HL-60 (cell line): ENCODE data around the gene GAGE12H.
"Not testable (repeated sequence)": the region's sequence is repeated elsewhere in the genome, so short reads cannot be mapped to it uniquely, and the experiment has no call there.

Source experiments
- POLR2AphosphoS5 ChIP-seq: IDR thresholded peaks from 2 replicates; pipeline ENCODE4 v1.6.1; 2012; ENCODE audit warnings: low read depth
- TF ChIP-seq, protein P1 (sequence below): IDR thresholded peaks from 2 replicates; pipeline ENCODE4 v1.6.1; 2012; ENCODE audit warnings: low read depth; ENCODE audit not compliant: insufficient replicate concordance

GRCh38 chrX:49590488-49590887, 10.7 kb downstream of the GAGE12H start:
- TF ChIP-seq POLR2AphosphoS5, result not testable (repeated sequence)
- TF ChIP-seq, protein P1, sequence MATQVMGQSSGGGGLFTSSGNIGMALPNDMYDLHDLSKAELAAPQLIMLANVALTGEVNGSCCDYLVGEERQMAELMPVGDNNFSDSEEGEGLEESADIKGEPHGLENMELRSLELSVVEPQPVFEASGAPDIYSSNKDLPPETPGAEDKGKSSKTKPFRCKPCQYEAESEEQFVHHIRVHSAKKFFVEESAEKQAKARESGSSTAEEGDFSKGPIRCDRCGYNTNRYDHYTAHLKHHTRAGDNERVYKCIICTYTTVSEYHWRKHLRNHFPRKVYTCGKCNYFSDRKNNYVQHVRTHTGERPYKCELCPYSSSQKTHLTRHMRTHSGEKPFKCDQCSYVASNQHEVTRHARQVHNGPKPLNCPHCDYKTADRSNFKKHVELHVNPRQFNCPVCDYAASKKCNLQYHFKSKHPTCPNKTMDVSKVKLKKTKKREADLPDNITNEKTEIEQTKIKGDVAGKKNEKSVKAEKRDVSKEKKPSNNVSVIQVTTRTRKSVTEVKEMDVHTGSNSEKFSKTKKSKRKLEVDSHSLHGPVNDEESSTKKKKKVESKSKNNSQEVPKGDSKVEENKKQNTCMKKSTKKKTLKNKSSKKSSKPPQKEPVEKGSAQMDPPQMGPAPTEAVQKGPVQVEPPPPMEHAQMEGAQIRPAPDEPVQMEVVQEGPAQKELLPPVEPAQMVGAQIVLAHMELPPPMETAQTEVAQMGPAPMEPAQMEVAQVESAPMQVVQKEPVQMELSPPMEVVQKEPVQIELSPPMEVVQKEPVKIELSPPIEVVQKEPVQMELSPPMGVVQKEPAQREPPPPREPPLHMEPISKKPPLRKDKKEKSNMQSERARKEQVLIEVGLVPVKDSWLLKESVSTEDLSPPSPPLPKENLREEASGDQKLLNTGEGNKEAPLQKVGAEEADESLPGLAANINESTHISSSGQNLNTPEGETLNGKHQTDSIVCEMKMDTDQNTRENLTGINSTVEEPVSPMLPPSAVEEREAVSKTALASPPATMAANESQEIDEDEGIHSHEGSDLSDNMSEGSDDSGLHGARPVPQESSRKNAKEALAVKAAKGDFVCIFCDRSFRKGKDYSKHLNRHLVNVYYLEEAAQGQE, result not testable (repeated sequence)
